Spinal cord (tissue), 10 donors: ENCODE data around the gene KCNJ15. TPM values are rescaled to one million over a fixed set of nuclear protein-coding genes. Genes with fewer than 3 reads are reported as not detected.

Experiments used
- DNase-seq, 6 donors: peaks; one replicate each; pipeline versions ENCODE4 v3.0.0 to v3.0.0-alpha.2; 2013 to 2015; ENCODE audit warnings: low spot score in 6 of 6, low read depth in 4 of 6
- H3K27ac ChIP-seq: one replicate; pipeline ENCODE4 v1.5.1; 2013; ENCODE audit warnings: low read depth, low read length, control low read depth
- H3K27me3 ChIP-seq: one replicate; pipeline ENCODE4 v1.6.1; 2013; ENCODE audit warnings: low read length; ENCODE audit not compliant: control insufficient read depth, insufficient read depth
- H3K36me3 ChIP-seq: one replicate; pipeline ENCODE4 v1.6.1; 2013; ENCODE audit warnings: low read length; ENCODE audit not compliant: control insufficient read depth, insufficient read depth
- H3K4me1 ChIP-seq: one replicate; pipeline ENCODE4 v1.6.1; 2013; ENCODE audit warnings: low read length; ENCODE audit not compliant: control insufficient read depth, insufficient read depth
- H3K4me3 ChIP-seq: one replicate; pipeline ENCODE4 v1.5.1; 2013; ENCODE audit warnings: low read depth, low read length, control low read depth
- H3K9me3 ChIP-seq: one replicate; pipeline ENCODE4 v1.6.1; 2013; ENCODE audit warnings: low read length; ENCODE audit not compliant: control insufficient read depth, insufficient read depth
- WGBS: methylation state at CpG from one replicate; pipeline ENCODE4 v1.1.5; 2013; ENCODE audit warnings: missing lambda C conversion rate; ENCODE audit not compliant: insufficient coverage; 5-methylcytosine and 5-hydroxymethylcytosine counted together
- polyA plus RNA-seq, 2 donors: library from polyadenylated mRNA; unstranded; fragments of 120-200 nt; gene quantifications; one replicate each; pipeline ENCODE4 v1.2.1, GENCODE V29; 2013; ENCODE audit not compliant: insufficient read length in 2 of 2
- total RNA-seq, 2 donors: library from RNA; depleted of rRNA in 1 of 2; stranded (reverse); fragments of 120-200 nt in 1 of 2; fragments of >200 nt in 1 of 2; gene quantifications; one replicate each; pipeline versions ENCODE4 v1.2.3 to v1.2.4, GENCODE V29; 2013 to 2014
- donor health status: healthy.

The KCNJ15 gene
- total and polyA plus RNA-seq, 4 donors: 0.11 to 1.9 (median 1.2) TPM

GRCh38 chr21:38314558-38314957 is 57.8 kb downstream of the KCNJ15 start:
- Histone ChIP-seq H3K36me3 (no peaks in the 10 kb centered on the region), H3K4me3 (no peak overlapping the region), H3K27me3 (no peaks in the 10 kb centered on the region), H3K4me1 (peaks cover 2% of the 10 kb centered on the region), H3K27ac (no peak overlapping the region), H3K9me3 (no peaks in the 10 kb centered on the region)
- no peak for DNase-seq
- 87% methylated on average over 2 of the region's 3 CpGs for WGBS

- H3K36me3 ChIP-seq: no peaks in the 10 kb centered on the region
- H3K4me3 ChIP-seq: no peak overlapping the region
- no peaks in the 10 kb centered on the region for H3K27me3 ChIP-seq
- peak in 1 of 6 donors; percentile 28 for DNase-seq
- no peaks in the 10 kb centered on the region for H3K9me3 ChIP-seq
- no peak overlapping the region for H3K27ac ChIP-seq
- peaks cover 2% of the 10 kb centered on the region for H3K4me1 ChIP-seq
- WGBS: no CpG with 5 or more reads among the region's 2 CpGs
Observed at GRCh38 chr21:38315122-38315521, 58.3 kb downstream of the KCNJ15 start.

GRCh38 chr21:38319781-38320180 is 63.0 kb downstream of the KCNJ15 start:
- Histone ChIP-seq H3K4me3 (no peak overlapping the region), H3K27ac (no peak overlapping the region), H3K4me1 (no peaks in the 10 kb centered on the region), H3K36me3 (no peaks in the 10 kb centered on the region), H3K9me3 (no peaks in the 10 kb centered on the region), H3K27me3 (no peaks in the 10 kb centered on the region)
- 85% methylated on average over 7 of the region's 7 CpGs for WGBS
- DNase-seq: no peak

GRCh38 chr21:38321568-38321967 is 64.8 kb downstream of the KCNJ15 start:
- H3K27ac ChIP-seq: no peak overlapping the region
- DNase-seq: no peak
- no peaks in the 10 kb centered on the region for H3K4me1 ChIP-seq
- no peaks in the 10 kb centered on the region for H3K36me3 ChIP-seq
- no peak overlapping the region for H3K4me3 ChIP-seq
- H3K27me3 ChIP-seq: no peaks in the 10 kb centered on the region
- H3K9me3 ChIP-seq: no peaks in the 10 kb centered on the region
- WGBS: 100% methylated on average over 4 of the region's 6 CpGs

GRCh38 chr21:38322311-38322950 is 65.6 kb downstream of the KCNJ15 start:
- no peak overlapping the region for H3K4me3 ChIP-seq
- DNase-seq: no peak
- 82% methylated on average over 3 of the region's 8 CpGs for WGBS
- no peaks in the 10 kb centered on the region for H3K27me3 ChIP-seq
- H3K9me3 ChIP-seq: peaks cover 1% of the 10 kb centered on the region
- no peak overlapping the region for H3K27ac ChIP-seq
- H3K4me1 ChIP-seq: no peaks in the 10 kb centered on the region
- no peaks in the 10 kb centered on the region for H3K36me3 ChIP-seq

- no peak for DNase-seq
- H3K4me3 ChIP-seq: no peak overlapping the region
- H3K27me3 ChIP-seq: no peaks in the 10 kb centered on the region
- peaks cover 1% of the 10 kb centered on the region for H3K9me3 ChIP-seq
- no CpG with 5 or more reads among the region's 5 CpGs for WGBS
- H3K27ac ChIP-seq: no peak overlapping the region
- H3K4me1 ChIP-seq: no peaks in the 10 kb centered on the region
- H3K36me3 ChIP-seq: no peaks in the 10 kb centered on the region
Observed at GRCh38 chr21:38323721-38324531, 67.1 kb downstream of the KCNJ15 start.

- no peak for DNase-seq
- 89% methylated on average over 2 of the region's 2 CpGs for WGBS
- H3K9me3 ChIP-seq: peaks cover 1% of the 10 kb centered on the region
Observed at GRCh38 chr21:38325216-38325615, 68.4 kb downstream of the KCNJ15 start.

GRCh38 chr21:38325731-38326420 is 69.1 kb downstream of the KCNJ15 start:
- no peaks in the 10 kb centered on the region for H3K4me1 ChIP-seq

More at GRCh38 chr21:38325216-38325615, 68.4 kb downstream of the KCNJ15 start:
- H3K27me3 ChIP-seq: no peaks in the 10 kb centered on the region
- no peak overlapping the region for H3K4me3 ChIP-seq
- H3K4me1 ChIP-seq: no peaks in the 10 kb centered on the region
- H3K27ac ChIP-seq: no peak overlapping the region
- no peaks in the 10 kb centered on the region for H3K36me3 ChIP-seq

GRCh38 chr21:38326429-38326828 is 69.6 kb downstream of the KCNJ15 start:
- DNase-seq: no peak
- WGBS: no CpG with 5 or more reads among the region's 4 CpGs
- no peaks in the 10 kb centered on the region for H3K27me3 ChIP-seq

More at GRCh38 chr21:38325731-38326420, 69.1 kb downstream of the KCNJ15 start:
- 77% methylated on average over 4 of the region's 8 CpGs for WGBS
- H3K27me3 ChIP-seq: no peaks in the 10 kb centered on the region
- no peaks in the 10 kb centered on the region for H3K36me3 ChIP-seq
- peak in 1 of 6 donors; percentile 43 for DNase-seq
- no peak overlapping the region for H3K4me3 ChIP-seq
- H3K9me3 ChIP-seq: peaks cover 1% of the 10 kb centered on the region
- no peak overlapping the region for H3K27ac ChIP-seq

More at GRCh38 chr21:38326429-38326828, 69.6 kb downstream of the KCNJ15 start:
- no peaks in the 10 kb centered on the region for H3K4me1 ChIP-seq
- H3K9me3 ChIP-seq: peaks cover 1% of the 10 kb centered on the region
- no peak overlapping the region for H3K27ac ChIP-seq
- no peaks in the 10 kb centered on the region for H3K36me3 ChIP-seq
- no peak overlapping the region for H3K4me3 ChIP-seq
